HG03139 (cell line): ENCODE results near the gene CHST9.
"Not testable (repeated sequence)": the region's sequence is repeated elsewhere in the genome, so short reads cannot be mapped to it uniquely, and the experiment has no call there.

Experiments used
- ATAC-seq: cut with Tn5 transposase; IDR thresholded peaks from one replicate; pipeline ENCODE4 v1.9.1; 2021; ENCODE audit not compliant: unreplicated experiment

Gene CHST9

DNA sequence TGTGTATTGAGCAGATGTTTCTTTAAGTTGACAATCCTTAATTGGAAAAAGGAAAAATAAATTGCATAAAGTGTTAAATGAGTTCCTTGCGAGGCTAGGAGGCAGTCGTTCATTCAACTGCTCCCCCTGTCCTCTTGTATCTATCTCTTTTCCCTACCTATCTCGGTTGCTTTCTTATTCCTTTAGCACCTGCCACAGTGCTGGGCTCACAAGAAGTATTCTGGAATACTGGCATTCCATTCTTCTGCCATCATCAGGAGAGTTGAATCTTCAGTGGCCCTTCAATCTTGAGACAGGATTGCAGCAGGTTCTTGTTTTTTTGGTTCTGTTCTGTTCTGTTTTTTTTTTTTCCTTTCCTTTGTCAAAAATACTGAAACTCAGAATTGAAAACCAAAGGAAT lies 176.5 kb downstream of the CHST9 start:
- no peak for ATAC-seq

- ATAC-seq, result no peak
These were observed 177.2 kb downstream of the CHST9 start for GRCh38 chr18:27007880-27008279.

DNA sequence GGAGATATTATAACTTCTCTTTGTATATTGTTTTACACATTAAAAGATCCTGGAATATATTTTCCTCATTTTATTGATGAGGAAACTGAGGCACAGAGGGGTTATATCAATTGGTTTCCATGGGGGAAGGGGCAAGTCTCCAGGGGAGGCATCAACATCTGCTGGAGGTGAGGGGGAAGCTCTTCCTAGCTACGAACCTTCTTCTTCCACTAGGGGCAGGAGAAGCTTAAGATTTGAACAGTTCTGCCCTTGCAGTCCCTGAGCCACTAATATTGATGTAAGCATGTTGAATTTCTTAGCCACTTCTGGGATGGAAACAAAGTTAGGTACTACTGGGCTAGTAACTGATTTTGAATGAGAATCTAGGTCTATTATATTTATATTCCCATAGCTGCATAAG lies 179.5 kb downstream of the CHST9 start:
- ATAC-seq, result peak; percentile 63

DNA sequence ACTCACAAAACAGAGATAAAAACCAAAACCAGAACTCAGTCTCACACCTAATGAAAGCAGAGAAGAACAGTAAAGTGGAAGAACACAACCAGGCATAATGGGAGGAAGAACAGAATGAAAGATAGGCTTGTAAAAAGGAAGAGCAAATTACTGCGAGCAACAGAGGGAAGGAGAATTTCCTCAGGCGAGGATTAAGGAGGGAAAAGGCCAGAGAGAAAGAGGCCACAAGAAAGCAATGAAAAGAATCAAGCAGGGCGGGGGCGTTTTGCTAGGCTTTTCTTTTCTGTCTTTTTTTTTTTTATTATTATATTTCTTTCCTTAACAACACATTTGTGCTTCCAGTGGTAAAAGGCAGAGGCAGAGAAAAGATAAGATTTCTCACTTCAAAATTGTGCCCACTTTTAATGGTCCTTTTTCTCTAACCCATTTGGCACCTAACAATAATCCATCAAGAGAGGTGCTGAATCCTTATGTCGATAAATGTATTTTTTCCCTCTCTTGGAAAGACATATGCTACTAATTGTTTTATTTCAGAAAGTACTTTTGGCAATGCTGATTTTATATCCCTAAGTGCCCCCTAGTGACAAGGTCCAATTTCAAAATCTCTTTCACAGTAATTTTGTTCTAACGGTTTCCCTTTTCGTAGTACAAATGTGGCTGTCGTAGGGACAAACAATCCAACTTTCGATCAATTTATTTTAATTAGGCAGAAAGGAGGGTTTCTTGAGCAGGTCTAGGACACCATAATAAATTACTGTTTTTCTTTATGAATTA lies 180.9 kb downstream of the CHST9 start:
- no peak for ATAC-seq

- ATAC-seq, result no peak
These were observed 185.3 kb downstream of the CHST9 start for GRCh38 chr18:26999797-27000196.

DNA sequence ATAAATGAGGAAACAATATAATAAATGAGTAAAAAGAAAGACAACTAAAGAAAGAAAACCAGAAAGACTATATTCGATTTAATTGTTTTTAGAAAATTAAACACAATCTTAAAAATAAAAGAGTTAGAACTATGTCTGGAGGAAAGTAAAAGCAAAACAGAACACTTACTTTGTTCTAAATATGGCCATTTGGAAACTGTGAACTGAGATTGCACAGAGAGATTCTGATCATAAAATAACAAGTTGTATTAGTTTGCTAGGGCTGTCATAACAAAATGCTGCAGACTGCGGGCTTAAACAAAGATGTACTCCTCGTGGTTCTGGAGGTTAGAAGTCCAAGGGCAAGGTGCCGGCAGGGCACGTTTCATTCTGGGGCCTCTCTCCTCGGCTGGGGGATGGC lies 191.5 kb downstream of the CHST9 start:
- ATAC-seq, result no peak

DNA sequence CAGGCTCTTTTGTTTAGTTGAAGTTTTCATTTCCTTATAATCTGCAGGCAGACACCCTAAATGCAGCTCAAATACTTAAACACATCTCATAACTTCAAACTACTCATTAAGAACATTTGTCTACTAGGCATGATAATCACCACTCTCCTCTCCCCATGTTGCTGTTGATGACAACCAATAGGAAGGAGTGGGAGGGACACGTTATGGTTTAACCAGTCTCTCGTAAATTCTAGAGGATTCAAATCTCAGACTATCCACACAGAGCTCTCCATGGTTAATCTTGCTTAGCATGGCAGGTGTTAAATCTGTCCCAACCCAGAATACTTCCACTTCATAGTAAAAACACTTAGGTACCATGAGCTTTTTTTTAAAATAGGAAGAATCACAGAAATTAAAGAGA lies 192.2 kb downstream of the CHST9 start:
- ATAC-seq, result no peak

DNA sequence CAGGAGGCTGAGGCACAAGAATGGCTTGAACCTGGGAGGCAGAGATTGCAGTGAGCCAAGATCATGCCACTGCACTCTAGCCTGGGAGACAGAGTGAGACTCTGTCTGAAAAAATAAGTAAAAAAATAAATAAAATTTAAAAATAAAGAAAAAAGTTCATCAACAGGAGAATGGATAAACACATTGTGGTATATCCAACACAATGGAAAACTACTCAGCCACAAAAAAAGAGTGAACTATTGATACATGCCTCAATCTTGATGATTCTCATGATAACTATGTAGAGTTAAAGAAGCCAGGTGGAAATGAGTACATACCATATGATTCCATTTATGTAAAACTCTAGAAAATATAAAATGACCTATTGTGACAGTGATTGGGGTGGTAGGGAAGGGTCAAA lies 195.3 kb downstream of the CHST9 start:
- ATAC-seq, result no peak

DNA sequence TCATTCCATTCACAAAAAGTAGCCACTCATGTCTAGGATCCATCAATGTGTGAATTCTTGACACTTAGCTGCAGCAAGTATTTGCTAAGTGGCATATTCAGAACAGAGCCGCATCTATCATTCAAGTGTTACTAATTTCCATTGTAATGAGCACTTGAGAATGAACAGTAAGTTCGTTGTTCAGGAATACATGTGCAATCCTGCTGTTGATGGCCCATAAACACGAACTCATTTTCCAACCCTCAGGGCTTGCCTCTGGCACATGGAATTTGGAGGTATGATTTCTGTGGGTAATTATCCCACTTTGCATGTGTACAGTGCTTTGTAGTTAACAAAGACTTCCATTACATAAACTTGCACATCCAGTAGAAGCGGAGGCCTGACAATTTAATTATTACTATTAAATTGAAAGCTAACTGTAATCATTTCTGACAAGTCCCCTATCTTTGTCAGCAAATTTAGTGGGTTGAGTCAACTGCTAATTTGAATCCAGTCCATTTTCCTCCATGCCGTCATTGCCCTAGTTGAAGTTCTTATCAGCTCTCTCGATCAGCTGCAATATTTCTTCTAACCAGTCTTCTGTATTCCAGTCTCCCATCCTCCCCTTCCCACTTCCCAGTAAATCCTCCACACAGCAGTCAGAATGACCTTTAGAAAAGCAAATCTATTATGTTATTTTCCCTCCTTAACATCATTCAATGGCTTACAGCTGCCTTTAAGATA lies 203.6 kb downstream of the CHST9 start:
- no peak for ATAC-seq

GRCh38 chr18:26978812-26979341 lies 206.2 kb downstream of the CHST9 start:
- peak; percentile 98 for ATAC-seq

- ATAC-seq, result no peak
These were observed 207.3 kb downstream of the CHST9 start for GRCh38 chr18:26977781-26978180.

- no peak for ATAC-seq
These were observed 208.9 kb downstream of the CHST9 start for GRCh38 chr18:26976206-26976605.

DNA sequence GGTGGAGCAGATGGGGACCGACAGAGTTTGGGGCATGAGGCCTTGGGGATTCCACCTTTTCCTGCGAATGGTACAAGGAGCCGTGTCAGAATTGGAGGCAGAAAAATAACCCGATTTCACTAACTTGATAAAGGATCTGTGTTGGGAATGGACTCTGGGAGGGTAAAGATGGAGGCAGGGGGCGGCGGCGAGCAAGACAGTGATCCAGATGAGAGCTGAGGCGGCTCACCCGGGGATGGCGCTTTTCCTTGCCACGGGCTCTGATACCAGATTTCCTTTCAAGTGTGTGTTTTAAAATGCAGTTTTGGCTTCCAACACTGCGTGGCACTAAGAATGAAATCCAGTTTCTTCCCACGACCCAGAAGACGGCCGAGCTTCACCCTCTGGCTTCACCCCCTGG lies 212.6 kb downstream of the CHST9 start:
- not testable (repeated sequence) for ATAC-seq

- no peak for ATAC-seq
These were observed 213.7 kb downstream of the CHST9 start for GRCh38 chr18:26971409-26971808.

GRCh38 chr18:26970637-26971036 lies 214.5 kb downstream of the CHST9 start:
- no peak for ATAC-seq

DNA sequence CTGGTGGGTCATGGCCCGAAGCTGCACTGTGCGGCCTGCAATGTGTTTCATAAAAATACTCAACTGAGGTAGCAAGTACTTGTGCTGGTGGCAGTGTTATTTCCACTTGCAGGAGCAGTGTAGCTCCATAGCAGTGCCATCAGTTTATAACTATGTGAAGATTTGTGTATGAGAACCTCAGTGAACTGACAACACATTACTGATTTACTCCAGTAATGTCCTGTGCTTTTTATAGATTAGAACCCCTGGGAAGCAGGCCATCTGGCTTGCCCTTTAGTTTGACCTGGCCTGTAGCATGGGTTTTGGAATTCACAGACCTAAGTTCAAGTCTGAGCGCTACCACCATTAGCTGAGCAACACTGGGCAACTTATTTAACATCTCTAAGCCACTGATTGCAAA lies 219.9 kb downstream of the CHST9 start:
- no peak for ATAC-seq

- ATAC-seq, result no peak
These were observed 221.8 kb downstream of the CHST9 start for GRCh38 chr18:26963292-26963691.

DNA sequence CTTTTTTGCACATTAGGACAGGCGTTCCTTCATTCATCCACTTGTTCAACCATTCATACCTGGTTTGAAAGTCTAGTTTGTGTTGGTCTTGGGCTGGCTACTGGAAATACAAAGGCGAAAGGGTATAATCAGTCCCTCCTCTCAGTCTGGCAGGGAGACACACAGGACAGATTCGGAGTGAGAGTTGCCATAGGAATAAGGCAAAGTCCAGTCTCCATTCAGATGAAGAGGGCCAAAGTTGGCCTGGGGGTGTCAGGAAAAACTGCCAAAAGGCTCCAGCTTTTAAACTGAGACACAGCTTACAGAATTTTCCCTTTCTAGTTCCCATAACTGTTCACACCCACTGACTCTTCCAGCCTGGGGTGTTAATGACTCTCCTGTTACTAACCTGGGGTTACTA lies 223.3 kb downstream of the CHST9 start:
- no peak for ATAC-seq

DNA sequence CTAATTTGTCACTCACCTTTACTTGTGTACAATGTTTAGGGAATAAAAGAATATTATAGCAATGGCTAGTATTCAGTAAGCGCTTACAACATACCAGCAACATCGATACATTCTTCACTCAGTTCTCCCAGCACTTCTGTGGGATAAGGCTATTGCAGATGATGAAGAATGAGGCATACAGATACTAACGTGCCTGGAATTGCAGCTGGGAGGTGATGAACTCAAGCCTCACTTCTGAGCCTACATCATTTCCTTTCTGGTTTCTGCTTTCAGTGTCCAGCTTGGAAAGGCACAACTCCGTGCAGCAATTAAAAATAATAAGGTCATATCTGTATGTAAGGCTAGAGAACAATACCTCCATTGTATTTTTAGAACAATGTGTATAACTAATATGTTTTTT lies 224.2 kb downstream of the CHST9 start:
- ATAC-seq, result no peak

DNA sequence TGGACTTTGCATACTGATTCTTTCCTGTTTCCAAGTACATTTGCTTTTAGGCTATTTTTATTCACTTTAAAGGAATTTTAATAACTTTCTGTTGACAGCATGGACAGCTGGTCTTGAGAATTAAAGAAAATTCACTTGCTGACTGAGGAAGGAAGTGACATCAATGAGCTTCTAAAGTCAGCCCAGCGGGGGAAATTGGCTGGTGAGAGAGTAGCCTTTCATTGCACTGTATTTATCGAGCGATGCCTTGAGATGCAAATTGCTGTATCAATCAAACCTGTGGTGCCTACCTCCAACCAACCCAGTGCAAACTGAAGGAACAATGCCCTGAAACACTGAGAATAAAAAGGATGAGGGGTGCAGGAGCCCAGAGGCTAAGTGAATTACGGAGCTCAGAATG lies 228.2 kb downstream of the CHST9 start:
- no peak for ATAC-seq

DNA sequence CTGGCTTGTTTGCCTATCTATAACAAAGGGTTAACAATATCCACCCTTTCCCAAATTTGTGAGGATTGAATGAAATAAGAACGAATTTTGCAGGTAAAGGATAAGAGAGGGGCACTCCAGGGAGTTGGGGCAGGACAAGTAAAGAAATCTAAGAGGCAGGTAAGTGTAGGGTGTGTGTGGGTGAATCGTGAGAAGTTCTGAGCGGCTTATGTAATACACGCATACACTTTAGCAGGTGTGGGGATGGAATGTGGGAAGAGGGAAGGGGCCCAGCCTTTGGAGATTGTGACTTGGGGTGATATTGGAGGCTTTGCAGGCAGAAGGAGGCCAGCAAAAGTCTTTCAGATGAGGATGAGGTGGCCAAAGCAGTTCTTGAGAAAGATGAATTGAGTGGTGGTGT lies 236.4 kb downstream of the CHST9 start:
- ATAC-seq, result no peak

DNA sequence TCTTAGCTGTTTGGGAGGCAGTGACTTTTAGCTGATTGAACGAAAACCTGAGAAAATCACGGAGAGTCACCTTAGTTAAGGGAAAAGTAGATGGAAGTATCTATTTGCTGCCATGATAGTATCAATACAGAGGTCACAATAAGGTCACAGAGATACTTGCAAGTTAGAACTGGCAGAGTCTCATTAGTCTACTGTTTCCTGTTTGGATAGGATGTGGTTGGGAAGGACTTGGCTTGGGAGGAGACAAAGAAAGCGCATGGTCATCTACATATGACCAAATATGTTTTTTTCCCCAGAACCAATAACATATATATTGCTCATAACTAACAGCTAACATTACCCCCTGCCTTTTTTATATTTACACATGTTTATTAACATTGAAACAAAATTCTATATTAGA lies 241.2 kb downstream of the CHST9 start:
- ATAC-seq, result no peak
